CD4-positive, alpha-beta T cell treated with Interleukin-6 for 4 hours (primary cell): Measurements from ENCODE around the gene LPIN1.
"Not testable (repeated sequence)": the region's sequence is repeated elsewhere in the genome, so short reads cannot be mapped to it uniquely, and the experiment has no call there.

Experiments
- DNase-seq: peaks from one replicate; pipeline ENCODE4 v3.0.0-alpha.2; 2020; ENCODE audit warnings: mixed read lengths

Gene LPIN1

GRCh38 chr2:11813951-11814350 is 67.5 kb downstream of the LPIN1 start:
- no peak for DNase-seq

GRCh38 chr2:11814979-11815510 is 68.6 kb downstream of the LPIN1 start:
- DNase-seq: no peak

GRCh38 chr2:11816935-11817334 is 70.5 kb downstream of the LPIN1 start:
- not testable (repeated sequence) for DNase-seq

GRCh38 chr2:11819235-11819729 is 72.8 kb downstream of the LPIN1 start:
- no peak for DNase-seq

GRCh38 chr2:11820650-11821049 is 74.2 kb downstream of the LPIN1 start:
- DNase-seq: no peak

GRCh38 chr2:11821705-11822104 is 75.3 kb downstream of the LPIN1 start:
- no peak for DNase-seq

GRCh38 chr2:11822359-11822745 is 75.9 kb downstream of the LPIN1 start:
- not testable (repeated sequence) for DNase-seq

GRCh38 chr2:11822746-11823451 is 76.5 kb downstream of the LPIN1 start:
- no peak for DNase-seq

- no peak for DNase-seq
Observed at GRCh38 chr2:11824901-11825828, 78.7 kb downstream of the LPIN1 start.

- no peak for DNase-seq
Observed at GRCh38 chr2:11827547-11827946, 81.1 kb downstream of the LPIN1 start.

- no peak for DNase-seq
Observed at GRCh38 chr2:11828933-11829323, 82.5 kb downstream of the LPIN1 start.

GRCh38 chr2:11829324-11829946 is 83.0 kb downstream of the LPIN1 start:
- peak; percentile 70 for DNase-seq

GRCh38 chr2:11829947-11830707 is 83.7 kb downstream of the LPIN1 start:
- peak; percentile 59 for DNase-seq

- no peak for DNase-seq
Observed at GRCh38 chr2:11830708-11831301, 84.4 kb downstream of the LPIN1 start.

GRCh38 chr2:11831415-11831814 is 85.0 kb downstream of the LPIN1 start:
- no peak for DNase-seq

- DNase-seq: no peak
Observed at GRCh38 chr2:11832531-11832930, 86.1 kb downstream of the LPIN1 start.

GRCh38 chr2:11833601-11834000 is 87.2 kb downstream of the LPIN1 start:
- DNase-seq: no peak

GRCh38 chr2:11835403-11835802 is 89.0 kb downstream of the LPIN1 start:
- no peak for DNase-seq

- no peak for DNase-seq
Observed at GRCh38 chr2:11836647-11837219, 90.3 kb downstream of the LPIN1 start.

- no peak for DNase-seq
Observed at GRCh38 chr2:11837875-11838734, 91.7 kb downstream of the LPIN1 start.

GRCh38 chr2:11839916-11840315 is 93.5 kb downstream of the LPIN1 start:
- no peak for DNase-seq
